ENCODE data around the gene NETO2.
"Not testable (repeated sequence)": the region's sequence is repeated elsewhere in the genome, so short reads cannot be mapped to it uniquely, and the experiment has no call there.

Gene NETO2, protein sequence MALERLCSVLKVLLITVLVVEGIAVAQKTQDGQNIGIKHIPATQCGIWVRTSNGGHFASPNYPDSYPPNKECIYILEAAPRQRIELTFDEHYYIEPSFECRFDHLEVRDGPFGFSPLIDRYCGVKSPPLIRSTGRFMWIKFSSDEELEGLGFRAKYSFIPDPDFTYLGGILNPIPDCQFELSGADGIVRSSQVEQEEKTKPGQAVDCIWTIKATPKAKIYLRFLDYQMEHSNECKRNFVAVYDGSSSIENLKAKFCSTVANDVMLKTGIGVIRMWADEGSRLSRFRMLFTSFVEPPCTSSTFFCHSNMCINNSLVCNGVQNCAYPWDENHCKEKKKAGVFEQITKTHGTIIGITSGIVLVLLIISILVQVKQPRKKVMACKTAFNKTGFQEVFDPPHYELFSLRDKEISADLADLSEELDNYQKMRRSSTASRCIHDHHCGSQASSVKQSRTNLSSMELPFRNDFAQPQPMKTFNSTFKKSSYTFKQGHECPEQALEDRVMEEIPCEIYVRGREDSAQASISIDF

DNA sequence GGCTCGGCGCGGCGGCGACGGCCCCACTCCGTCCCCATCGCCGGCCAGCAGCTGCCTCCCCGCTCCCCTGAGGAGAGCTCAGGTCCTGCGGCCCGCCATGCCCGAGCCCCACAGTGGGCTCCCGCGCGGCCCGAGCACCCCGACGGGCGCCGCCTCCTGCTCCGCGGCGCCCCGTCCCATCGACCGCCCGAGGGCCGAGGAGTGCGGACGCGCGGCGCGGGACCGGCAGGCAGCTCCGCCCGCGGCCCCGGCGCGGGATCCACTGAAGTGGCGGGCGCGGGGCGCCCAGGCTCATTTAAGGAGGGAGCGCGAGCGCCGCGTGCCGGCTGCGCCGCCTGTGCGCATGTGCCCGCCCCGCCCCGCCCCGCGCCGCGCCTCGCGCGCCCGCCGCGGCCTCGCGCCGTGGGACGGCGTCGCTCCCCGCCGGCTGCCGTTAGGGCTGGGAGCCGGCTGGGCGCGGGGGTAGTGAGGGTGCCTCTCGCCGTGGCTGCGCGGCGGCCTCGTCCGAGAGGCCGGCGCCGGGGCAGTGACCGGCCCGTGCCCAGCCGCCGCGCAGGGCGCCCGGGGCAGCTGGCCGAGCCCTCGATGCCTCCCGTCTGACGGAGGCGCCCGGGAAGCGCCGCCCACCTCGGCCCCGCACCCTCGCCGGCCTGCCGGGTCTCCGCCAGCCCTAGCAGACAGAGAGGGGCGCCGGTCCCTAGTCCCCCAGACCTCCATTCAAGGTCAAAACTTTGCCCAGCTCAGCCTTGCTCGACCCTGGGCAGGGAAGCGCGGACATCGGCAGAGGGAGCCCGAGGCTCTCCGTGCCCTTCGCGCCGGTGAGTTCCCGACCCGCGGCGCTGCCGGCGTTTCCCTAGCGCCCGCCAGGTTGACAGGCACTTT lies at the start of gene NETO2:
Gene NETO2, minus strand, starts transcription at position 269 of the 882 bp plus-strand sequence. CDS start 333 bp downstream, outside the sequence.
- DNase-seq: peak; percentile 65

DNA sequence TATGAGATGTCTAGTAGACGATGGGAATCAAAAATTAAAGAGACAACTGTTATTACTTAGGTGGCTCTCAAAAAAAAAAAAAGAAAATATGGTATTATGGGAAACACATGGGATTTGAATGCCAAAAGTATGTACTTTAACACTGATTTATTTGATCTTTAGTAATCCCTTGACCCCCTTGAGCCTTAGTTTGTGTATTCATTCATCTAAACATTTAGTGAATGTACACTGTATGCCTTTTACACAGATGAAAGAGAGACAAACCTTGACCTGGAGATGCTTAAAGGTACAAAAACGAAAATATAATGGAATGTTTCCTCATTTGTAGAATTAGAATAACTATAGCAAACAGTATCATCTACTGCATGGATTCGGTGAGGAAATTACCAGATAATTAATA lies 38.6 kb upstream of the NETO2 start:
- DNase-seq: no peak

DNA sequence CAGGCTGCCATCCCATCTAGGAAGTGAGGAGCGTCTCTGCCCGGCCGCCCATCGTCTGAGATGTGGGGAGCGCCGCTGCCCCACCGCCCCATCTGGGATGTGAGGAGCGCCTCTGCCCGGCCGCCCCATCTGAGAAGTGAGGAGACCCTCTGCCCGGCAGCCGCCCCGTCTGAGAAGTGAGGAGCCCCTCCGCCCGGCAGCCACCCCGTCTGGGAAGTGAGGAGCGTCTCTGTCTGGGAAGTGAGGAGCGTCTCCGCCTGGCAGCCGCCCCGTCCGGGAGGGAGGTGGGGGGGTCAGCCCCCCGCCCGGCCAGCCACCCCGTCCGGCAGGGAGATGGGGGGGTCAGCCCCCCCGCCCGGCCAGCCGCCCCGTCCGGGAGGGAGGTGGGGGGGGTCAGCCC lies 37.3 kb upstream of the NETO2 start:
- not testable (repeated sequence) for DNase-seq

DNA sequence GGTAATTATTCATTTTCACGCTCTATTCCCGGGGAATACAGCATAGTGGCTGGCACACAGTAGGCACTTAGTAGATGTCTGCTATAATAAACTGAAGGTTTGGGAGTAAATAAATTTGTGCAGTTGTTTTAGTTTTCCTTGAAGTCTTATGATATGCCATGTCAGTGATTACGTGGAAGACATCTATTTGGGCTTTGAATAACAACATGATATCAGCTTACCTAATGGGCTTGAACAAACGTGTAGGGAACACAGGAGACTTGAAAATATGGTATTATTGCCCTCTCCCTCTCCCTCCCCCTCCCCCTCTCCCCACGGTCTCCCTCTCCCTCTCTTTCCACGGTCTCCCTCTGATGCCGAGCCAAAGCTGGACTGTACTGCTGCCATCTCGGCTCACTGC lies 36.3 kb upstream of the NETO2 start:
- DNase-seq: no peak

DNA sequence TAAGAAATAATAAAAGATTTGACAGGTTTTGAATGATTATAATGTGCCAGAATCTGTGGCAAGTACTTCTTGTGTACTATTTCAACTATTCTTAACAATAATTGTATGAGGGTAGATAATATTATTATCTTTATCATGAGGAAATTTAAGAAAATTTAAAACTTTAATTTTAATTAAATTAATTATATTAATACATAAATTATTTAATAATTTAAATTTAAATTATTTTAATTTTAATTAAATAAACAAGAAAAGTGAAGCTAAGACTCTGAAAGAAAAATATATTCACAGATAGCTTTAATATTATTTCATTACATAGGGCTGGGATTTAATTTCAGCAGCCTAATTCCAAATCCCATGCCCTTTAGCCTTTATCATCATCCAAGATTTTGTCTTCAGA lies 31.4 kb upstream of the NETO2 start:
- no peak for DNase-seq

DNA sequence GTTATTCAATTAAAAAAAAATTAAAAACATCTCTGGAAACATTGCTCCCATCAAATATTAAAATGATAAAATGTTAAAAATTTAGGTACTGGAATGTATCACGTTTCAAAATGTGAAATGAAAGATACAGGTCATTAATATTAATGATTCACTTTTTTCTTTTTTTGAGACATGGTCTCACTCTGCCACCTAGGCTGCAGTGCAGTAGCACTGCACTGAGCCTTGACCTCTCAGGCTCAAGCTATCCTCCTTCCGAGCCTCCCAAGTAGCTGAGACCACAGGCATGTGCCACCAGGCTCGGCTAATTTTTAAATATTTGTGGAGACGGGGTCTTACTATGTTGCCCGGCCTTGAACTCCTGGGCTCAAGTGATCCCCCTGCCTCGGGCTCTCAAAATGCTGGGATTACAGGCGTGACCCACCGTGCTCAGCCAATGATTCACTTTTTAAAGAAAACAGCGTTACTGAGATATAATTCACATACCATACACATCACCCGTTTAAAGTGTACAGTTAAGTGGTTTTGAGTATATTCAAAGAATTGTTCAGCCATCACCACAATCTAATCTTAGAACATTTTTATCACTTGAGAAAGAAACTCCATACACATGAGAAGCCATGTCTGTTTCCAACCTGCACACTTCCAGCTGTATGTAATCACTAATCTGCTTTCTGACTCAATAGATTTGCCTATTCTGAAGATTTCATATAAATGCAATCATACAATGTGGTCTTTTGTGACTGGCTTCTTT lies 19.1 kb upstream of the NETO2 start:
- DNase-seq: no peak

DNA sequence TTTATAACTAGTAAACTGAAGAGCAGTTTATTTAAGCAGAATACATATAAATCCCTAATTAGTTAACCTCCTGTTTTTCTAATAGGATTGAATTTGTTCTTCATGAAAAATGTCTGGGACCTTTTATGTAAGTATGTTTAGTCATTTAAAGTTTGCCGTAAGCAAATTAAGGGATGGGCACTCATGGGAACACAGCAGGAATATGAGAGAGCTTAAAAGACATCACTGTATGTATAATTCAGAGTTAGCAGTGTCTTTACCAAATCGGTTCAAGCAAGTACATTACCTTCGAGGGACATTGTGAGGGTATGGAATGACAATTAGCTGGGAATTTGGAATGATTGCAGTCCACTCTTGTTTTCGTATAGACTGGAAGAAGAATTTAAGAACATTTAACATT lies 17.7 kb upstream of the NETO2 start:
- DNase-seq: no peak

DNA sequence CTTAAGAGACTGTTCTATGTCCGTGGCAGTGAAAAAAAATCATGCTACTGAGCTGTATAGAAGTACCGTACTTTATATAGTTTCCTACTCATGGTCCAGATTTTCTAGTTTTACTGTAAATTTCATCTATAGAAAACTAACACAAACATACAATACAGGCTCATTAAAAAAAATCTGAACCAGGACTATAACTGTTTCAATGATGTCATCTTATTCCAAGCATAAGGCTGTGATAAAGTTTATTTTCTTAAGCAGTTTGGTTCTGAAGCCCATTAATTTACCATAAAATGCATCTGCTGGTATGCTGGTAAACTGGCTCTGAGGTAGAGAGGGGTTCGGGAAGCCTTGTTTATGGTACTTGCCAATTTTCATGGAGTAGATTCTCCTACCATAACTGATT lies 16.7 kb upstream of the NETO2 start:
- DNase-seq: no peak

DNA sequence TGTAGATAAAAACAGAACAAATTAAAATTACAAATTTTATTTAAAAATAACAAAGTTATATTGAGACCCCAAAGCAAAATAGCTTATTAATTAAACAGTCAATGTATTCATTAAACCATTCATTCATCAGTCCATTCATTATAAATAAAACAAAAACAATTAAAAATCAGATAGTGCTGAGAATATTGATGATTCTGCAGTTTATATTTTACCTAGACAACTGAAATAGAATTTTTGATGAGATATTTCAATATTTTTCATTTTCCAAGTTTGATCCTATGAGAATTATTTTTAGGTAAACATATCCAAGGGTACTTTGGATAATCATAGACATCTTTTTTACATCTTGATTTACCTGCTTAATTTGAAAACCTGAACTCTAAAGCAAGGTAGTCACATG lies 15.2 kb upstream of the NETO2 start:
- DNase-seq: no peak

DNA sequence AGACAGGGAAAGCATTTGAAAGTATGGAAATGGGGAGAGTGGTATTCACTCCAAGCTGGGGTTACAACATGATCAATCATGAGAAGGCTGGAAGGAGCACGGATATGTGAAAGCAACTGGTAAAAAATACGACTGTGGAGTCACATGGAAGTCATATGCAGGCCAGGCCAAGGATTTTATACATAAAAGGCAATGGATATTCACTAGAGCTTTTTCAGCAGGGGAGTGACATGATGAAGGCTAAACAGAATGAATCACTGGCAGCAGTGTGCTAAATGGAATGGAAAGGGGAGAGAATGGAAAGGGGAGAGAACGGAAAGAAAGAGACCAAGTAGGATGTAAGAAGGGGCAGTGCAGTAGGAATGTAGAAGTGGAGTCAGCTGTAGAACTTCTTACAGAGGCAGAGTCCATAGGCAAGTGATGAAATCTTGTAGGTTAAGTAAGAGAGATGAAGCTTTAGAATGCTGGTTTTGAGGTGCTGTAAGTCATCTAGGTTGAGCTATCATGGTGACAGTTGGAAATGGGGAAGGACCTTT lies 13.0 kb upstream of the NETO2 start:
- DNase-seq: no peak

DNA sequence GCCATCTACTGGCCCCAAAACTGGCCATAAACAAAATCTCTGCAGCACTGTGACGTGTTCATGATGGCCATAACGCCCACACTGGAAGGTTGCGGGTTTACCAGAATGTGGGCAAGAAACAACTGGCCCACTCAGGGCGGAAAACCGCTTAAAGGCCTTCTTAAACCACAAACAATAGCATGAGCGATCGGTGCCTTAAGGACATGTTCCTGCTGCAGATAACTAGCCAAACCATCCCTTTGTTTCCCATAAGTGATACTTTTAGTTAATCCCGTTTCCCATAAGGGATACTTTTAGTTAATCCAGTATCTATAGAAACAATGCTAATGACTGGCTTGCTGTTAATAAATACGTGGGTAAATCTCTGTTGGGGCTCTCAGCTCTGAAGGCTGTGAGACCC lies 8.8 kb upstream of the NETO2 start:
- DNase-seq: not testable (repeated sequence)

DNA sequence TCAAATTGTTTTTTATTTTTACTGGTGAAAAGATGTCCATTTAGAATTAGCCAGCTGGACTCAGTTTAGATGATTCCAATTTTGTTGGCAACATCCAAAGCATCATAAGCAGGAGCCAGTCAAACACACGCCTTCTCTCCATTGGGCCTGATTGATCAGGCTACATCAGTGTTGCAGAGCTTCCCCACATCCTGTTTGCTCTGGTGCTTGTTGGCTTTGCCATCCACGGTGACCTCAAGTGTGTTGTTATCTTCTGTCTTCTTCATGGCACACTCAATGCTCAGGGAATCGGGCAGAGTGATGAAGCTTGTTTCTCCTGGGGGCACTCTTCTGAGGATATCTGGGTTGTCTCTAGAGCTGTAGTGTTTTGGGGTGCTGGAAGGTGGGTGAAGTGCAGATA lies 6.3 kb upstream of the NETO2 start:
- no peak for DNase-seq

DNA sequence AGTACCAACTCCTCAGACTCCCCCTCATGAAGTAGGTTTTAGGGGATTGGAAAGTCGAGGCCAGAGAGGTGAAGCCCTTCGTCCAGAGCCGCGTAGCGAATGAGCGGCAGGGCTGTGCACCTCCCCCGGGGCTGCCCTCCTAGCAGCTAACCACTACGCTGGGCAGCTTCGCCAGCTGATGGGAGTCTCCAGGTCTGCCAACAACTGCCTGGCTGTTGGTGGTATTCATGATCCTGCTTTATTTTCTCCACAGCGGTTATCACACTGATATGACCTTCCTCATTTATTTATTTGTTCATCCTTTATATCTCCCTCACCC lies 773 bp upstream of the NETO2 start:
- DNase-seq: no peak

DNA sequence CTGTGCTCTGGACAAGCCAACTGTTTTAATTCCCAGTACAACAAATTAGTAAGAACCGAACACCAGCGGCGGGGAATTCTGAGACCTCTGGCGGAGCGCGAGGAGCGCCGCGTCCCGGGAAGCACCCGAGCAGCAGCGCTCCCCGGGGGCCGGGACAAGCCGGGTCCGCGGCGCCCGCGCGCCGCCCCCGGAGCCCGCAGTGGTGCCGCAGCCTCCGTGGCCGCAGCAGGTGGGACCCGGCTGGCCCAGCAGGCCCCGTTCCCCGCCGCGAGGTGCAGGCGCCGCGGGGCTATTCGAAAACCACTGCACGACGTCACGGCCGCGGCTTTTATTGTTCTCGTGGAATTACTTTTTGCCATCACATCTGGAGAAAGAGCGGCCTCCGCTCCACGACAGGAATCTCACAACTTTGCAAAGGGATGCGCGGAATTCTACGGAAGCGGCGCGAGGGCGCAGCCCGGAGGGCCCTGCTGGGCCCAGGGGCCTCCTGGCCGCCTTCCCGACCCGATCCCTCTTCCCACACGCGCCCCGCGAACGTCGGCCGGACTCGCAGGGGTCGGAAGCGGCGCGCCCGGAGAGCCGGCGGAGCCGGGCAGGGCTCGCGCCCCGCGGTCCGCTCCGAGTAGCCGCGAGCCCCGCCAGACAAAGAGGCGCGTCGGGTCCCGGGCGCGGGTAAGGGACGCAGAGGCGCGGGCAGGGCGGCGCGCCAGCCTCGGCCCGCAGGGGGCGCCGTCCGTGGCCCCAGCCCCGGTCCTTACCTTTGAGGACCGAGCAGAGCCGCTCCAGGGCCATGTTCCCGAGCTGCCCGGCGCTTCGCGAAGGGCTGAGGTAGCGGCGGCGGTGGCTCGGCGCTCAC lies 696 bp downstream of the NETO2 start:
- DNase-seq: peak; percentile 59

DNA sequence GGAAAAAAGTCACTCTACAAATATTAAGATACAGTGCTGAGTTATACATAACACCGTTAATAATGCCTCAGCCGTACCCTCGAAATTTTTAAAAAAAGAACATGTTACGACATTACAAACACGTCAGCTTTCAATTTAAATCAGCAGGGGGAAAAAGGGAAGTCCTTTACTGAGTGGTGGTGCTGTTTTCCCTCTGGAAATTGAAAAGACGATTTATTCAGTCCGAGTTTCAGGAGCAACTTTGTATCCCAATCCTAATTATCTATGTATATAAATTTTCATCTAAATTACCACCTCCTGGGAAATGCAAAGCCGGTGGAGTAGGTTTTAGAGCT lies 1.3 kb downstream of the NETO2 start:
- no peak for DNase-seq

DNA sequence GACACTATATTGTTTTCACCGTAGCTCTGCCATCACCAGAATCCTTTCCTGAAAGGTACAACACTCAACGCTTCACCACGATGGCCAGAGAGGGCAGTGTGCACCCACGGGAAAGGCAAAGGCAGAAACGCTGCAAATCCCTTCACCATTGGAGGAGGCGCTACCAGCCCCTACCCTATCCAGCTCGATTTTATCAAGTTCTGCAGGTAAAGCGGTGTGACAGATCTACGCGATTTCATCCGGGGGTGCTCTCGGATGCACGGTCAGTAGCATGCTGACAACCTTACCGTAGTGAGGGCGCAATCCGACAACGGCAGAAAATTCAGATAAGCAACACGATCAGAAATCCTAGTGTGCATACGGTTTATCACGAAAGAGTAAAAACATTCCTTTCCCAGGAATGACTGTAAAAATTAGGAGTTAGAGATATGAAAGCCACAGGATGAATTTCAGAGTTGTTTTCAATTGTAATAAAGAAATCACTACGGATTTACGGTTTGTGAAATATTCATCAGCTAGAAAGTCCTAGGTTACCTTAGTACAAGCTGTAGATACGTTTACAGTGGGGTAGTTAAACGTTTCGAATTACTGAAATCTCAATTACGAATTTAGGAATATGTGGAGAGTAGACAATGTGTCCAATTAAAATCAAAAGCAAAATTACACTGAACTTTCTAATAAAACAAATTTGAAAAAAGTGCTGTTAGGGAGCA lies 1.8 kb downstream of the NETO2 start:
- DNase-seq: peak; percentile 76

DNA sequence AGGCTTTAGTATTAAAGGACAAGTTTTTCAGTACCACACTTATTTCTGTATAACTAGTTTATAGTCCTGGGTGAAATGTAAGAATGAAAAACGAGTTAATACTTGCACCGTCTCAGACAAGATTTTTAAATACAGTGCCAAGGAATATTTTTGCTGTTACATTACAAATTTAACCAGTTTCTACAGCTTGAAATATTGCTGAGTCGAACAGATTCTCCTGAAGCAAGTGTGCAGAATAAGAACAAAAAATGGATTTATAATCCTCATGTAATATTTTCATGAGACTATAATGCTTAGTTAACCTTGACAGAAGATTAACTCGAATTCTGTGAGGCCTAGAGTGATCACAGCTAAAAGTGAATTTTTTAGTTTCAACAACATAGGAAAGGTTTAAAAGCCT lies 3.1 kb downstream of the NETO2 start:
- no peak for DNase-seq

DNA sequence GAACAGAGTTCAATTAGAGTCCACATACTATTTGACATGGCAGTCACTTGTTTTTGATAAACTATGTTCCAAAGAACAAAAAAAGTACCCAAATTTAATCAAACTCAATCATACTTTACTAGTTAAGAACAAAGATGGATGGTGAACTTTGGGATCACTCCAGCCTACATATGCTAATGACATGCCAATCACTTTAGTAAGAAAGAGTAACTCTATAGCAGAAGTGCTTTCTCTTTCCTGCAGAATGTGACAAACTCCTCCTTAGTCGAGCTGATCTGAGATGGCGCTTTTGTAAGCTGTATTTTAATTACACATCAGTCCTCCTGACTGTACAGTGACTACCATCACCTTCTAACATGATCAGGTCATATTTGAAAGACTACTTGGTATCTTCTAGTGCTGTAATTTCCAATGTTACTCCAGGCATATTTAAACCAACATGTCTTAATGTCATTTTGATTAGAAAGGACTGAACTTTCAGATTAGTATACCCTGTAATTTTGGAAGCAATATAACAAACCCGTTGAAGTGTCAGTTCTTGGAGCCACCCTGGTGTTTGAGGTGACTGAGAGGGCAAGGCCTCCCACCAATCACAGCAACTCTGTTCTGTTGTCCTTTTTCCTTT lies 4.1 kb downstream of the NETO2 start:
- no peak for DNase-seq

DNA sequence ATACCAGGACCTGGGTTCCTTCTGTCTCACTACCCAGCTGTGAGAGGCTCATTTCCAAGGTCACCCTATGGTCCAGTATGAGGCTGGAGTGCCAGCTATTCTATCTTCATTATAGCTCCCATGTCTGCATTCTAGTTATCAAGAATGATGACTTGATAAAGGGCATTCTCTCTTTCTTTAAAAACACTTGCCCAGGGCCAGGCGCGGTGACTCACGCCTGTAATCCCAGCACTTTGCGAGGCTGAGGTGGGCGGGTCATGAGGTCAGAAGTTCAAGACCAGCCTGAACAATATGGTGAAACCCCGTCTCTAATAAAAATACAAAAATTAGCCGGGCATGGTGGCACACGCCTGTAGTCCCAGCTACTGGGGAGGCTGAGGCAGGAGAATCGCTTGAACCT lies 5.8 kb downstream of the NETO2 start:
- DNase-seq: not testable (repeated sequence)

DNA sequence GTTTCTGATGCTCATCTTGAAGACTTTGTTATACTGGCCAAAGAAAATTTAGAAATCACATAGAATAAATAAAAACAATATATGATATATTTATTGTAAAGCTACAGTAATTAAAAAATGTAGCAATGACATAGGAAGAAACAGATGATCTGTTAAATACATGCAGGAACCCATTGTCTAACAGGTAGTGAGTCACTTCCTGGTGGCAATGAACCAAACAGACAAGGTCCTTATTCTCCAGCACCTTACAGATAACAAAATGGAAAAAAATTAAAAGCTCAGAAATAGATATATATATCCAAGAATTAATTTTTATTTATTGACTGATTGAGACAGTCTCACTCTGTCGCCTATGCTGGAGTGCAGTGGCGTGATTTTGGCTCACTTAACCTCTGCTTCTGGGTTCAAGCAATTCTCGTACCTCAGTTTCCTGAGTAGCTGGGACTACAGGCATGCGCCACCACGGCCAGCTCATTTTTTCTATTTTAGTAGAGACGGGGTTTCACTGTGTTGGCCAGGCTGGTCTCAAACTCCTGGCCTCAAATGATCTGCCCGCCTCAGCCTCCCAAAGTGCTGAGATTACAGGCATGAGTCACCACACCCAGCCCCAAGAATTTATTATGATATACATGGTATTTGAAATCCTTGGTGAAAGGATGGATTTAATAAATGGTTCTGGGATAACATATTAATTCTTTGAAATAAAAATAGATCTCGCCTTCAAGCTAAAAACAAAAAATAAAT lies 7.5 kb downstream of the NETO2 start:
- DNase-seq: no peak

Measured in activated CD8-positive, alpha-beta memory T cell treated with anti-CD3 and anti-CD28 coated beads, Interleukin-2, amount 50 U/mL, for 4 hours (primary cell).